Embryonic facial prominence (tissue), 1 donor: Measurements from ENCODE around the gene TDRD10.

ENCODE experiments used
- DNase-seq: peaks from one replicate; pipeline ENCODE4 v3.0.0-alpha.2; 2016; ENCODE audit errors: extremely low spot score

The TDRD10 gene

DNA sequence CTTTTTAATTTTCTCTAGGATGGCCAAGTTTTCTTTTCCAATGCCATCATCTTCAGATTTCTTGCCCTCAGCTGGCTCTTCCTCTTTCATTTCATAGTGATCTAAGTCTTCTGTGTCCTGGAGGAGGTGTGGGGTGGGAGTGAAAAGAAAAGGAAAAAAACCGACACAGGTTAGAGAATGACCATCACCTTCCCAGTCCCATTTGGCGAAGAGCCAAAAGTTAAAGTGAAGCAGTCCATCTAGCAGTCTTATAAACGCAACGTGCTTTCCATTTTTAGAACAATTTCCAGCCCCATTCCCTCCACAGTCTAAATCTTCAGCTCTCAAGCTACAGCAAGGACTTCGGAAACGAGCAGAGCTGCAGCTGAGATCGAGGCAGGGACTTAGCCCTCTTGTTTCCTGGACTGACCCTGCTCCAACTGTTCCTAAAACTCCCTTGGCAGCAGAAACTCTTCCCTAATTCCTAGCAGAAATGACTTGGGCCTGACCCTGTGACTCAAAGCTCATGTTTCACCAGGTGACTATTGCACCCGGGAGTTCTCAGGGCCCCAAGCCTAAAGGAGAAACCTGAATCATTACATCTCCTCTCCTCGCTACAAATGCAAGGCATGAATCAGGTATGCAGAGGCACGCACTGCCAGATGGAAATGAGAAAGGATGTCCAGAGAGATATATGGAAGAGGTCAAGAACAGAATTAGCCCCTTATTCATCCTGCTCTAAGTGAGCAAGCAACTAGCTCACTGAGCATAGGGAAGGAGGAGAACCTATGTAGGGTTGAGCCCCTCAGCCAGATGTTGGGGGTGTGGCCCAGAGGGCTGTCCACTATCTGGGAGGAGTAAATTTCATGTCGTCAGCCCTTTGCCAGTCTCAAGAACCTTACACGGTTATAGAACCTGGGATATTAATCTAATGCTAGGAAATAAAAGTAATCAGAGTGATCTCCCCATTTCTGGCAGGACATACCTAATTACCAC lies 51.3 kb downstream of the TDRD10 start:
- DNase-seq = no peak

DNA sequence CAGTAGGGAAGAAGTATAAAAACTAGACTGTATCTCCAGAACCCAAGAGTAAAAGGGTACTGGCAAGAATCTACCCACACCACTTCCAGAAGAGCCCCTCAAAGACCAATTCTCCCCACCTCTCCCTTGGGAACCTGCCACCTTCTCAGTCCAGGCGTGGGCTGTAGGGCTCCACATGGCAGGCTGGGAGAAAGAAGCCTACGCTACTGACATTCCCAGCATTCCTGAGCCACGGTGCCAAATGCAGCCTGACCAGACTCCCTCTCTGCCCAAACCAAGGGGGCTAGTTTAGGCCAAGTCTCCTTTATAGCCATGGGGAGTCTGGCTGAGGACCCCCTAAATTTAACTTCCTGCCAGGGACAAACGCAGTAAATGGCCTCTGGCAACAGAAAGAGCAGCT lies 54.4 kb downstream of the TDRD10 start:
- no peak for DNase-seq

DNA sequence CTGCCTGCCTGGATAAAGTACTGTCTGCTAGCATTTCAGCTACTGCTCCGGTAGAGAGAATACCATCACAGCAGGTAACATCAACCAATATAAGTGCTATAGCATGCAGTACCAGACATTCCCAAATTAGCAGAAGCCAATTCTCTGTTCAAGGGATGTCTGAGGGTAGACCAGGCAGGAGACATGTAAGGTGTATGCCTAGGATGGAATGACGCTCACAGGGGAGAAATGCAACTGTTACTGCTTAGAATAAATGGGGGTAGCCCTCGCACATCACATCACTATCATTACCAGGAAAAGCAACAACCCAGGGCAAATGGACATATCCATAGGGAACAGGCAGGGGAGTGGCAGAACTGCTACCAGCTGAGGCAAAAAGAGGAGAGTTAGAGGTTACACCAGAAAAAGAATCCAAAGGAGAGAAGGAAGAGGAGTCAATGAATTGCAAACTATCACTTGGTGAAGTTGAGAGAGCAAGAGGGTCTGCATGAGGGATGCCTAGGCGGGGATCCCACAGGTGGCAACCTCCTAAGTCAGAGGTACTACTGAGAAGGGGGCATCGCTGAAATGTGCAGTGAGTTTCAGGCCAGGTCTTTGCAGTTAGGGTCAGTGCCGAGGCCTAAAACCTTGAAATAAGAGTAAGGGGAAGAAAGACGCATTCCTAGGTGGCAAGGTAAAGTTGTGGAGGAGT lies 55.4 kb downstream of the TDRD10 start:
- no peak for DNase-seq

DNA sequence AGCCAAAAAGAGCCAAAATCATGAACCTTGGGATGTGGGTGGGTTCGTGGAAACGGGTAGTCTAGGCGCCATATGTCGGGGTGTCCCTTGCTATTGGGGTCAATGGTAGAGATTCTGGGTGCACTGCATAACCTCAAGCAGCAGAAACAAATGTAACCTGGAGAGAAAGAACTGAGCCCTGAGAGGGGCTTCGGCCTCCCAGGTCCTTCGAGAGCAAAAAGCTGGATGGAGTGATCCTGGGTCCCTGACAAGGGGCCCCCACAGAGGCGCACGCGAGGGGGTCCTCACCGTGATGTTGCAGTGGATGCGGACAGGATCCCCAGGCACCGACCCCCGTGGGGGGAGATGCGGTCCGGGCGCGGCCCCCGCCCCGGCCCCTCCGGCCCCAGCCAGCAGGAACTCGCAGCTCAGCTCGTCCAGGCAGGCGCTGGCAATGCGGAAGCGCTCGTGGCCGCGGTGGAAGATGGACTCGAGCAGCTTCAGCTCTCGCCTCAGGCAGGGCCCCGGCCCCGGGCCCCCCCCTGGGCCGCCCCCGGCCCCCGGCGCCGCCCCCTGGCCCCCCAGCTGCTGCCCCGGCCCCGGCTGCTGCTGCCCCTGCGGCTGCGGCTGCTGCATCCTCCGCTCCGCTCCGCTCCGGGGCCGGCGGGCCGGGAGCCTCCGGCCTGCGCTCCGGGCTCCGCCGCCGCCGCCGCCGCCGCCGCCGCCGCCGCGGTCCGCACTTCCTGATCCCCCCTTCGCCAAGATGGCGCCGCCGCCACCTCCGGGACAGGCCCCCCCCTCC lies 56.1 kb downstream of the TDRD10 start, which contains the start of gene UBE2Q1:
UBE2Q1 (minus strand) TSS at position 724 of the 781 bp plus-strand sequence; CDS start at position 615, 109 bp downstream.
- no peak for DNase-seq

DNA sequence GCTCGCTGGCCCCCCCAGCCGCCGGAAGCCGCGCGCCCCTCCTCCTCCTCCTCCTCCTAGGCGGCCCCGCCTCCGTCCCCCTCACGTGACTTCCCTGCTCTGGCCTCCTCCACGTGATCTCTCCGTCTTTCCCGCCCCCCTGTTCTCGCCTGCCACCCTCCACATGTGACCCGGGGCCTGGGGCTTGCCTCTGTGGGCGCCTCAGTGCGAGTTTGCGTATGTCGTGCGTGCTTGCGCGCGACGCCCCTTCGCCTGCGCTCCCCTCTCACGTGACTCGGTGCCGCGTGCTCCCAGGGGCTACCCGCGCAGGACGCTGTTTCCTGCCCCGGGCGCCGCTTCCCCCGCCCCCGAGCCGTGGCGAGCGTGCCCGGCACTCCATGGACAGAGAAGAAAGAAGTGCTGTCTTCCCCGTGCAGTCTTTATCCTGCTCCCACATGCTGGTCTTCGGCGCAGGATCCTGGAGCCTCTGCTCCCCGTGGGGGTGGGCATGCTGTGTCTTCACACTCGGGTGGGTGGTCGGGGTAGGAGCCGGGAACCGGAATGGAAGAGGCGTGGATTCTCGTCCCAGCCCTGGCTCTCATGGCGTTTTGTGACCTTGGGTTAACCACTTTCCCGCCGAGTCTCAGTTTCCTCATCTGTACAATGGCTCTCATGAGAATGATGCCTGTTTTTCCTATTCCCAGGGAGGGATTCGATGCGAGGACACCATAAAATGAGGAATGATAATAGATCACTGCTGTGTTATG lies 56.9 kb downstream of the TDRD10 start:
- peak; percentile 99 for DNase-seq

DNA sequence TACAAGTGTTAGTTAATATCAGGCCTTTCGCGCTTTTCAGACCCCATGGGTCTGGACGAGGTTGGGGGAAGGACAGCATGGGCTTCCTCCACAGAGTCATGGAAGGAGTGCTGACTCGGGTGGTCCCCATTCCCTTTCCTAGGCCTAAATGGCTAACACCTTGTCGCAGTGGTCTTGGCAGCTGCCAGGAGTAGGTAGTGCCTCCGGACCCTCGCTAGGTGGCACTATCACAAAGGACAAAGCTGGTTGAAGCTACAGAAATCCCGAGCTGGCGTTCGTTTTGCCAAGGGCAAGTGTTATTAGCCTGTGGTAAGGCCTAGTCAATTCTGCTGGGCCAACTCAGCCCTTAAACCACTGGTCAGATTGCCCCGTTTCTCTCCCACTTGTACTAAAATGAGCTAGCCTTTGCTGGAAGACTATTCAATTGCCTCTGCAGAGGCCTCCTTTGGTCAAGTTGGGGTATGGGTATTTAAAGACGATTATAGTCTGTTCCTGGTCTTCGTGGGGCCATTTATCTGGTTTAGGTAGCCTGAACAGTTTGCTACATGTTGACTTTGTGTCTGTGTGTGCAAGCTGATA lies 57.5 kb downstream of the TDRD10 start:
- DNase-seq = peak; percentile 76

DNA sequence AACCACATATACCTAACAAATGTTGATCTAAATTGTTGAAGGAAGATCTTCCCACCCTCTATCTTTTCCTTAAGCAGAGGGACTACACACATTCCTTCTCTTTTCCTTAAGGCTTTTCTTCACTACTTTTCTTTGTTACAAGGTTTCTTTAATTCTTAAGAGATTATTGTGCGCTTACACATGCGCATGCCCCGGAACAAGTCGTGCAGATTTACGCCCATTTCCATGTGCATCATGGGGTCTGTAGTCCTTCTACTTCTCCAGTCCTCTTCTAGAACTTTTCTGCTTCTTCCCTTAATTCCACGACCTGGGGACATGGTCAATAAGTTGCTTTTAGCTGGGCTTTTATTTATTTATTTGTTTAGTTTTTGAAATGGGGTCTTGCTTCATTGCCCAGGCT lies 63.9 kb downstream of the TDRD10 start:
- DNase-seq = no peak

DNA sequence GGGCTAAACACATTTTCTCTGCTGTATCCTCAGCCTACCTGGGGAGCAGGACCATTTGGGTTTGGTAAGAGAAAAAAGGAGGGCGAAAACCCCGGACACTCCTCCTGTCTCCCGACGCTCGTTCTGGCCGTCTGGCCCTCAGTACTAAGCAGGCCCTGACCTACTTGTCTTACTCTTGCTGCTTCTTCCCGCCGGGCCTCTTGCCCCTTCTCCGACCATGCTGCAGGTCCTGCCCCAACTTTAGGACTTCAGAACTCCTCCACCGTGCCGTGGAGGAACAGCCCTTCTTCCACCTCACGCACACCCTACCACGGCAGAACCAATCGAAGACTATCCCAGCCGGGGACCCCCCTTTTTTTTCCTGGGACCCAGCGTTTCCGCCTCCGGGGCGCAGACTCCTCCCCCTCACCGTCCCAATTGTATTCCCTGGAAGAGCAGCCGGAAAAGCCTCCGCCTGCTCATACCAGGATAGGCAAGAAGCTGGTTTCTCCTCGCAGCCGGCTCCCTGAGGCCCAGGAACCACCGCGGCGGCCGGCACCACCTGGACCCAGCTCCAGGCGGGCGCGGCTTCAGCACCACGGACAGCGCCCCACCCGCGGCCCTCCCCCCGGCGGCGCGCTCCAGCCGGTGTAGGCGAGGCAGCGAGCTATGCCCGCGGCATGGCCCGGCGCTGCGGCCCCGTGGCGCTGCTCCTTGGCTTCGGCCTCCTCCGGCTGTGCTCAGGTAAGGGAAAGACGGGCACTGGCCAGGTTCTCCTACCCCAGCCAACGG lies 65.6 kb downstream of the TDRD10 start, which contains the start of gene CHRNB2:
CHRNB2 (plus strand) TSS at position 393 of the 771 bp plus-strand sequence; CDS start at position 660, 267 bp downstream.
- no peak for DNase-seq

DNA sequence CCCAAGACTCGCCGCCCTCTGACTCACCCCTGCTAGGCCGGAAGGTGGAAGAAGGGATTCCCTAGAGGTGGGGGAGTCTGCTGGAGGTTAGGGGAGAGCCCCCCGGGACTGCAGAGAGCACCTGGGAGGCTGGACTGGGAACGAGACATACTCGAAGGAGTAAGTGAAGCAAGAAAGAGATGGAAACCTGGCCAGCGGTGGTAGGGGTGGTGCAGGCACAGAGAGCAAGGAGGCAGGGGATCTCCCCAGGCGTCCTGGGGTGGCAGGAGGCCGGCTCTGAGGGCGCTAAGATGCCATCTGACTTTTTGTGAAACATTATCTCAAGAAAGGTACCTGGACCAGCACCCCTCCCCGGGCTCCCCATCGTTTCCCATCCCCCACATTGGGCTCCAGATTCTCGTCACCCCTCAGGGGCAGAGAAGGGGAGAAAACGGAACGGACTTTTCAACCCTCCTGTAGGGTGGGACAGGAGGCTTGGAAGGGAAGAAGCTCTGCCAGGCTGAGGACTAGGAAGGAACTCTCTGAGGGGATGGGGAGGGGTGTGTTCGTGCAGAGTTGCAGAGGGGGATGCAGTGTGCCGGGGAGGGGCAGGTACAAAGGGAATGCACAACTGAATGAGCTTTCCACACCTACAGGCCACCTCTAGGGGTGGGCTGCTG lies 66.3 kb downstream of the TDRD10 start:
- no peak for DNase-seq

DNA sequence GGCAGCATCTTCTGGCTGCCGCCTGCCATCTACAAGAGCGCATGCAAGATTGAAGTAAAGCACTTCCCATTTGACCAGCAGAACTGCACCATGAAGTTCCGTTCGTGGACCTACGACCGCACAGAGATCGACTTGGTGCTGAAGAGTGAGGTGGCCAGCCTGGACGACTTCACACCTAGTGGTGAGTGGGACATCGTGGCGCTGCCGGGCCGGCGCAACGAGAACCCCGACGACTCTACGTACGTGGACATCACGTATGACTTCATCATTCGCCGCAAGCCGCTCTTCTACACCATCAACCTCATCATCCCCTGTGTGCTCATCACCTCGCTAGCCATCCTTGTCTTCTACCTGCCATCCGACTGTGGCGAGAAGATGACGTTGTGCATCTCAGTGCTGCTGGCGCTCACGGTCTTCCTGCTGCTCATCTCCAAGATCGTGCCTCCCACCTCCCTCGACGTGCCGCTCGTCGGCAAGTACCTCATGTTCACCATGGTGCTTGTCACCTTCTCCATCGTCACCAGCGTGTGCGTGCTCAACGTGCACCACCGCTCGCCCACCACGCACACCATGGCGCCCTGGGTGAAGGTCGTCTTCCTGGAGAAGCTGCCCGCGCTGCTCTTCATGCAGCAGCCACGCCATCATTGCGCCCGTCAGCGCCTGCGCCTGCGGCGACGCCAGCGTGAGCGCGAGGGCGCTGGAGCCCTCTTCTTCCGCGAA lies 69.4 kb downstream of the TDRD10 start:
- DNase-seq = no peak

DNA sequence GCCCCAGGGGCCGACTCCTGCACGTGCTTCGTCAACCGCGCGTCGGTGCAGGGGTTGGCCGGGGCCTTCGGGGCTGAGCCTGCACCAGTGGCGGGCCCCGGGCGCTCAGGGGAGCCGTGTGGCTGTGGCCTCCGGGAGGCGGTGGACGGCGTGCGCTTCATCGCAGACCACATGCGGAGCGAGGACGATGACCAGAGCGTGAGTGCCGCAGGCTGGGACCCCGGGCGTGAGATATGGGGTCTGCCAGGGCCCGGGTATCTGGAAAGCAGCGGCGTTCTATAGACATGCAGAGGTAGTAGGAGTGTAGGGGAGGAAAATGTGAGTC lies 69.9 kb downstream of the TDRD10 start:
- DNase-seq = no peak

DNA sequence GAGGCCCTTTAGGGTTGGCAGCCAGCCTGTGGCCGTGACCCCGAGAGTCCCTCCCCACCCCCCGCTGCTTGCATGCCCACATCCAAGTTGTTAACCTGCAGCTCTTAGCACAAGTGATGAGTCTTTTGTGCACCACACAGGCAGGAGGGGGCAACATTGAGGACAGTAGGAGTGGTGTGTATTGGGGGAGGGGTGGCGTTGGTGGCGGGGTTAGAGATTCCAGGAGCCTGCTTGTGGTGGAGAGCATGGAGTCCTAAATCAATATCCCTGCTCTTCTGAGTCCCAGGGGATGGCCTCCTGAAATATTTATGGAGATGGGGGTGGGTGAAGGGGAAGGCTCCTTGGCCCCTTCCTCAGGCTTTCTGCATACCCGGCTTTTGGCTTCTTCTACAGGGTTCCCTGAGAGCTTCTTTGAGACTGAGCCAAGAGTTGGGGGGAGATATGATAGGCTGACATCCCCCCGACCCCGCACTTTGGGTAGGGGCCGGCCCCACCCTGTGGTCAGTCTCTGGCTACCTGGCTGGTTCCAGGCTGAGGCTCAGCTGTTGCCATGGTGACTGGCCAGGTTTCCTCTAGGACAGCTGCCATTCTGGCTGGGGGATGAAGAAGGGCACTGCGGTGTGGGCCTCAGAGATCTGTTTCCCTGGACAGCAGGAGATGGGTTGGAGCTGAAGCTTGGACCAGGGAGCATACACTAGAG lies 70.6 kb downstream of the TDRD10 start:
- DNase-seq = no peak

DNA sequence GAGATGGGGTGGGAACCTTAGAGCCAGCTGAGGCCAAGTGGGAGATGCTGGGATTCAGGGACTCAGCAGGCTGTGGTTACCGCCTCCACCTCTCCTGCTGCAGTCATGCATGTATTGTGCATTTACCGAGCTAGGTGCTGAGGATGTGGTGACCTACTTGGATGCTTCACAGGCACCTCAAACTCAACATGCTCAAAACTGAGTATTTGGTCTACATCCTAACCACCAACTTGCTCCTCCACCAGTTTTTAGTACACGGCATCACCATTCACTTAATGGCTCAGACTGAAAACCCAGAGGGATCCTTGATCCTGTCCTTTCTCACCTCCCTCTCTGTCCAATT lies 71.1 kb downstream of the TDRD10 start:
- no peak for DNase-seq

DNA sequence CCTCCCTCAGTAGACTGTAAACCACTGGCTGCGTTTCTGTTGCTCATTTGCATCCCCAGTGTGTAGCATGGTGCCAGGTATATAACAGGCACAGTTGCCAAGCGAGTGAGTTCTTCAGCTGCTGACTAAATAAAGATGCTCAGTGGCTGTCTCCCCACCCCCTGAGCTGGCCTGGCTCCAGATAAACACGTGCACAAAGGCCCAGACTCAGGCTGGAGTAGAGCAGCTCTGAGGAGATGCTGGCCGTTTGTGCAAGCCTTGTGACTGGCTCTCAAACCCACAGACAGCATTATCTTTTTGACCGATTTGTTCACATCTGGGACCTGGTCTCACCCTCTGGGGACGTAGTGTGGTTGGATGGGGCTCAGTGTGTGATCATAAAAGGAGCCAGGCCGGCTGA lies 72.7 kb downstream of the TDRD10 start:
- no peak for DNase-seq

DNA sequence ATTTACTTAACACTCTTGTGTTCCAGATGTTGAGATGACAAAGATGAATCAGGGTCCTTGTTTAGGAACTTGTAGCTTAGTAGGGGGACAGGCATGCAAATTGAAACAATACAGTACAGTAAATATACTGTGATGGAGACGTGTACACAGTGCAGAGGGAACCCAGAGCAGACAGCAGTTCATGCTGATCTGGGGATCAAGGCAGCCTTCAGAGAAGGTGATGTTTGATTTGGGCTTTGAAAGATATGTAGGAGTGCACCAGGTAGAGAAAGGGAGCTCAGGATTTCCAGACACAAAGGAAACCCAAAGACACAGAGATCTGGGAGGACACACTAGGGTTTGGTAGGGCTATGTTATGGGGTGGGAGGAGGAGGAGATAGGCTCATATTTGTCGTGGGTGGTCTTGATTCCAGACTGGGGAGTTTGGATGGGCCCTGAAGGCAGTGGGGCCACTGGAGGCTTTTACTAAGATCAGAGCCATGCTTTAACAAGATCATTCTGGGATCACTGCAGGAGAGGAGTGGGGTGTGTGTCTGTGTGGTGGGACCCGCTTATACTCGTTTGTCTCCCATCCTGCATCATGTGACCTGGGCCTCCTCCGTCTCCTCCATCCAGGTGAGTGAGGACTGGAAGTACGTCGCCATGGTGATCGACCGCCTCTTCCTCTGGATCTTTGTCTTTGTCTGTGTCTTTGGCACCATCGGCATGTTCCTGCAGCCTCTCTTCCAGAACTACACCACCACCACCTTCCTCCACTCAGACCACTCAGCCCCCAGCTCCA lies 73.3 kb downstream of the TDRD10 start:
- no peak for DNase-seq

DNA sequence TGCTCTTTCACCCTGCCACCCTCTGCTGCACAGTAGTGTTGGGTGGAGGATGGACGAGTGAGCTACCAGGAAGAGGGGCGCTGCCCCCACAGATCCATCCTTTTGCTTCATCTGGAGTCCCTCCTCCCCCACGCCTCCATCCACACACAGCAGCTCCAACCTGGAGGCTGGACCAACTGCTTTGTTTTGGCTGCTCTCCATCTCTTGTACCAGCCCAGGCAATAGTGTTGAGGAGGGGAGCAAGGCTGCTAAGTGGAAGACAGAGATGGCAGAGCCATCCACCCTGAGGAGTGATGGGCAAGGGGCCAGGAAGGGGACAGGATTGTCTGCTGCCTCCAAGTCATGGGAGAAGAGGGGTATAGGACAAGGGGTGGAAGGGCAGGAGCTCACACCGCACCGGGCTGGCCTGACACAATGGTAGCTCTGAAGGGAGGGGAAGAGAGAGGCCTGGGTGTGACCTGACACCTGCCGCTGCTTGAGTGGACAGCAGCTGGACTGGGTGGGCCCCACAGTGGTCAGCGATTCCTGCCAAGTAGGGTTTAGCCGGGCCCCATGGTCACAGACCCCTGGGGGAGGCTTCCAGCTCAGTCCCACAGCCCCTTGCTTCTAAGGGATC lies 74.0 kb downstream of the TDRD10 start:
- no peak for DNase-seq

DNA sequence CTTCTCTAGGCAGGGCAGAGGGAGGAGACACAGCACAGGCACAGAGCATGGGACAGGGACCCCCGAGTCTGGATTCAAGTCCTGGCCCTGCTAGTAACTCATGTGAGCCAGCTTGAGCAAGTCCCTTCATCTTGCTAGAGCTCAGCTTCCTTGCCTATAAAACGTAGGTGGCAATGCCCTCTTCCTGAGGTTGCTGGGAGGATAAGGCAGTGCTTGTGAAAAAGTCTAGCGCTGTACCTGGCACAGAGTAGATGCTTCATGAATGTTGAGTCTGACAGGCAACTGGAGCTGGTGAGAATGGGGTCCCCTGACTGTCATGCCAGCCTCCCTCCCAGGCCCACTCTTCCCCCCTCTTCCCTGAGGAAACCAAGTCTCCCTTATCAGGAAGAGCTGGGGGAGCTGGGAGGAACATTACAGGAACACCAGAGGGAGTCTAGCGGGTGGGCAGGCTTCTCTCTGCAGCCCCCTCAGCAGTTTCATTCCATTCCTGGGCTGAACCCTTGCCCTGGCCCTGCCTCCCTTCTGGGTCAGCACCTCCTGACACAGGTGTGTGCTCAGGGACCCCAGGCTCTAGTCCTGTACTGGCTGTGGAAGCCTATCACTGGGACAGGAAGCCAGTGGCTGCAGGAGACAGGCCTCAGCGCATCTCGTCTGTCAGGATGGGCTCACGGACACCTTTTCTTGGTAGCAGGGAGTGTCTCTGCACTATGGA lies 75.5 kb downstream of the TDRD10 start:
- DNase-seq = no peak
